ENCODE measurements around the gene UGGT1. TPM values are rescaled to one million over a fixed set of nuclear protein-coding genes. Genes with fewer than 3 reads are reported as not detected.

Gene UGGT1
- total RNA-seq, 1 experiment from 2014 or later = 51.8 TPM

- Histone ChIP-seq H4K20me1 (ENCODE audit: insufficient read depth) (no peaks in the 10 kb centered on the region), H3K4me2 (ENCODE audit: low read length) (no peak overlapping the region), H3K36me3 (ENCODE audit: control insufficient read depth in 1 of 2, insufficient read depth in 2 of 2, low read length in 2 of 2) (peaks cover 6 to 7% of the 10 kb centered on the region in 2 experiments), H3K9ac (ENCODE audit: low read length) (no peak overlapping the region), H3K4me3 (replicated peaks in 1 of 2; ENCODE audit: low read depth in 1 of 2, low read length in 2 of 2) (no peak overlapping the region), H3K9me3 (ENCODE audit: control insufficient read depth in 1 of 2, insufficient read depth in 1 of 2, low read depth in 1 of 2, low read length in 2 of 2) (no peaks in the 10 kb centered on the region), H3K27me3 (ENCODE audit: insufficient read depth, low read length) (no peaks in the 10 kb centered on the region), H3K79me2 (ENCODE audit: insufficient read depth, low read length) (peaks cover 31% of the 10 kb centered on the region), H3K9me2 (ENCODE audit: insufficient read depth) (no peaks in the 10 kb centered on the region), H3K27ac (ENCODE audit: low read depth, low read length) (no peak overlapping the region), H3K4me1 (ENCODE audit: control insufficient read depth in 1 of 2, insufficient read depth in 2 of 2, low read length in 2 of 2) (no peaks in the 10 kb centered on the region), H2AFZ (ENCODE audit: low read depth, low read length, poor library complexity, severe bottlenecking) (no peak overlapping the region)
- intact Hi-C loops (cut with micrococcal nuclease) = no loop called here
- BruUV-seq (replicated peaks) = no TSS peak
- no peak for ATAC-seq
- CTCF ChIA-PET = no interaction called here
- TF ChIP-seq SIN3A (IDR thresholded peaks at IDR 0.05; ENCODE audit: low read depth) (no peak), CBX3 (IDR thresholded peaks at IDR 0.05; ENCODE audit: low read depth) (no peak)
- POLR2A ChIA-PET = no interaction called here
- RAD21 ChIA-PET (ENCODE audit: low non-redundant PET in 1 of 2, low total read pairs in 2 of 2, uncharacterized antibody in 2 of 2, unreplicated experiment in 2 of 2) = no interaction called here
- no peak for DNase-seq (ENCODE audit: low read depth, low spot score)
Observed at GRCh38 chr2:128105072-128105471, 14.1 kb downstream of the UGGT1 start.

GRCh38 chr2:128108166-128108565 lies 17.2 kb downstream of the UGGT1 start:
- POLR2A ChIA-PET = no interaction called here
- peaks cover 13% of the 10 kb centered on the region for H3K79me2 ChIP-seq (ENCODE audit: insufficient read depth, low read length)
- intact Hi-C loops (cut with micrococcal nuclease) = no loop called here
- no peak overlapping the region for H3K9ac ChIP-seq (ENCODE audit: low read length)
- no peak overlapping the region for H3K4me2 ChIP-seq (ENCODE audit: low read length)
- no peaks in the 10 kb centered on the region for H3K4me1 ChIP-seq (ENCODE audit: control insufficient read depth in 1 of 2, insufficient read depth in 2 of 2, low read length in 2 of 2)
- no peaks in the 10 kb centered on the region for H3K27me3 ChIP-seq (ENCODE audit: insufficient read depth, low read length)
- BruUV-seq (replicated peaks) = no TSS peak
- H3K4me3 ChIP-seq (replicated peaks in 1 of 2; ENCODE audit: low read depth in 1 of 2, low read length in 2 of 2) = no peak overlapping the region
- H3K36me3 ChIP-seq (ENCODE audit: control insufficient read depth in 1 of 2, insufficient read depth in 2 of 2, low read length in 2 of 2) = peaks cover 10 to 11% of the 10 kb centered on the region in 2 experiments
- CTCF ChIA-PET = no interaction called here
- no peaks in the 10 kb centered on the region for H3K9me2 ChIP-seq (ENCODE audit: insufficient read depth)
- no peak overlapping the region for H2AFZ ChIP-seq (ENCODE audit: low read depth, low read length, poor library complexity, severe bottlenecking)
- RAD21 ChIA-PET (ENCODE audit: low non-redundant PET in 1 of 2, low total read pairs in 2 of 2, uncharacterized antibody in 2 of 2, unreplicated experiment in 2 of 2) = no interaction called here
- DNase-seq (ENCODE audit: low read depth, low spot score) = no peak
- H3K27ac ChIP-seq (ENCODE audit: low read depth, low read length) = no peak overlapping the region
- TF ChIP-seq CTCF (IDR thresholded peaks at IDR 0.05 in 2 of 3, conservative IDR thresholded peaks at IDR 0.05 in 1 of 3; ENCODE audit: borderline replicate concordance in 1 of 3, insufficient read depth in 1 of 3, low read depth in 2 of 3, low read length in 2 of 3) (no peak), SP1 (IDR thresholded peaks at IDR 0.05; ENCODE audit: low read depth) (no peak), CBX3 (IDR thresholded peaks at IDR 0.05; ENCODE audit: low read depth) (no peak), ZBTB33 (IDR thresholded peaks at IDR 0.05; ENCODE audit: extremely low read depth, insufficient replicate concordance, low read length) (no peak)
- ATAC-seq = no peak
- H4K20me1 ChIP-seq (ENCODE audit: insufficient read depth) = no peaks in the 10 kb centered on the region
- H3K9me3 ChIP-seq (ENCODE audit: control insufficient read depth in 1 of 2, insufficient read depth in 1 of 2, low read depth in 1 of 2, low read length in 2 of 2) = no peaks in the 10 kb centered on the region

Measured in HCT116 (cell line).